Ureter (tissue), 1 donor: ENCODE data around the gene ADAMTS9. TPM values are rescaled to one million over a fixed set of nuclear protein-coding genes. Genes with fewer than 3 reads are reported as not detected.

Experiments
- DNase-seq: peaks from one replicate; pipeline ENCODE4 v3.0.0-alpha.2; 2020; ENCODE audit warnings: low spot score
- total RNA-seq: library from RNA; stranded (reverse); gene quantifications from one replicate; pipeline ENCODE4 v1.2.4, GENCODE V29; 2023
- donor health status: DM: yes; HTN: yes; CAD: no.

The ADAMTS9 gene
- total RNA-seq, 1 donor from 2014 or later = 153 TPM

- DNase-seq = peak; percentile 46
These were observed 2.4 kb downstream of the ADAMTS9 start for GRCh38 chr3:64685331-64685799.

- peak; percentile 68 for DNase-seq
These were observed 3.0 kb downstream of the ADAMTS9 start for GRCh38 chr3:64684715-64685261.

- no peak for DNase-seq
These were observed 6.0 kb downstream of the ADAMTS9 start for GRCh38 chr3:64681827-64682226.

GRCh38 chr3:64681015-64681414 is 6.8 kb downstream of the ADAMTS9 start:
- DNase-seq = no peak

DNA sequence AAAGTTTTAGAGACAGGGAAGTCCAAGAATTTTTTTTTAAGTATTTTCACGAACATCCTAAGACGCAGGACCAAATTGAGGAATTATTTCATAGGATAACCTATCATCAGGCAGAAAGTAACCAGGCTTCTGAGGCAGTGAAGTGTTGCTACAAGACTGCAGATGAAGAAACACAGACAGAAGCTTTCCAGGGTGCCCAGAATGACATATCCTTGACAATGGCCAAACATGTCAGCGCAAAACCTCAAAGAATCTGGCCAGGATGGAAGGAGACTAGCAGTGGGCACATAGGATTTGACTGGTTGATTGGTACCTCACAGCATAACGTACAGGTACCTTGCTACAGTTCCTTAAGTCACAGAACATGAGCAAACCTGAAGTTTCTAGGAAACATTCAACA is 7.5 kb downstream of the ADAMTS9 start:
- no peak for DNase-seq

DNA sequence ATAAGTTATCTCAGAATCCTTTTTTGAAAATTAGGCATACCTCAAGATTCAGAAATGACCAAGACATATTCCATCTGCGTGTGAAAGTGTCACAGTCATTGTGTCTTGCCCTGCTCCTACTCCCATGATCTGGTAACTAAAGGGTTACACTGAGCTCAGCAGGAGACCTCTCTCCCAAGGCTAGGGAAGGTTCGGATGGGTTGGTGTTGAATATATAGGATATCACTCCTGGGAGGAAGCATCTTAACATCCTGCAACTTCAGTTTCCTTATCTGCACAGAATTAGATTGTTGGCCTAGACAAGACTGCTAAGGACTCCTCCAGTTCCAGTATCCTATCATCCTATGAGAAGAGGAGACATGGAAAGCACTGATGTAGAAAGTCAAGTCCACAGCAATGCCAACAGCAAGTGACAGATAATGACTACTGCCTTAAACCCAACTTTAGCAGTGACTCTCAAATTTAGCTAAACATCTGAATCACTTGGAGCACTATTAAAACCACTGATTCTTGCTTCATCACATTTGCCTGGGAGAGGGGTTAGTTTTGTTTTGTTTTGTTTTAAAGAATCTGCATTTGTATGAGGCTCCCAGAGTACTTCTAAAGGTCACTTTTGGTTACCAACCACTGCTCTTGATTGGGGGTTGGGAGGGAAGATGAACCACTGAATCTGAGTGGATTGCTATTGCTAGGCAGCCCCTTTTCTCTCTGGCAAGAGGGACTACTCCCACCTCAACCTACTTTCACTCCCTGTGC is 9.7 kb downstream of the ADAMTS9 start:
- no peak for DNase-seq

- no peak for DNase-seq
These were observed 11.0 kb downstream of the ADAMTS9 start for GRCh38 chr3:64676831-64677230.

DNA sequence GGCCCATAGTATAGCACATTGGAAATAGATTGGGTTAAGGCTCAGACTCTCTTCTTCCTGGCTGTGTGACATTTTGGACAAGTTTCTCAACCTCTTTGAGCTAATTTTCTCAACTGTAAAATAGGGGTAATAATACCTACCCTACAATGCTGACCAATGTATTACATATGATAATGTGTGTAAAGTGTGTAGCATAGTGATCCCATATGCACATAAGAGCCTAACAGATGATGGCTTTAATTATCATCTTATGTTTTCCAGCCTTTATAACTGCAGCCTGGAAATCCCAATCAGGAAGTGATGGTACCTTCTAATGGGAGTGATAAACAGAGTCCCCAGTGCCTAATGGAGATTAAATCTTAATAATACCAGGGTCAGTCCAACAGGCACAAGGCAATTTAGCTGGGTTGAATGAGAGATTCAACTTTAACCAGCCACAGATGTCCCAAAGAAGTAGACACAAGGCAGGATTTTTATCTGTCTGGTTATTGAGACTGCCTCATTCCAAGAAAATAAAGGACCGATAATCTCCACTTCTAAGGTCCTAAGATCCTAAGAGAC is 12.0 kb downstream of the ADAMTS9 start:
- DNase-seq = no peak

GRCh38 chr3:64674591-64675076 is 13.2 kb downstream of the ADAMTS9 start:
- DNase-seq = no peak

DNA sequence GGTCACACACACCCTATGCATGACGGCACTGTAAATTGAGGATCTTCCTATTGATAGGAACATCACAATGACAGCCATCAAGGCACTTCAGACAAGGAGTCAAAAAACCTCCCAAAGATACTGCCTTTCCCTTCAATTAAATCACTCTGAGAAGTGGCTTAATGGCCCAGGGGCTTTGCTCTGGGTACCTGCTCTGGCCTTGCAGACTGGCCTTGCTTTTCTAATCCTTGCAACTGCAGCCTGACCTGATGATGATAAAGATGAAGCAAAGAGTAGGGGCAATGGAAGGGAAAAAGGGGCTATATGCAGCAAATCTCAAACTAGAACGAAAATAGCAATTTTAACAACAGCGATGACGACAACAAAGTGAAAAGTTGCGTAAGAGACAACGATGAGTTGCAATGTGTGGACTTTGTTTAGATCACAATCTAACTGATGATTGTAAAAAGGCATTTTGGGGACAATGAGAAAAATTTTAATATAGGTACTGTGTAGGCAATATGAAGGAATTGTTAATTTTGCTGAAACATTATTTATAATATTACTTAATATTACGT is 14.6 kb downstream of the ADAMTS9 start:
- DNase-seq = no peak

DNA sequence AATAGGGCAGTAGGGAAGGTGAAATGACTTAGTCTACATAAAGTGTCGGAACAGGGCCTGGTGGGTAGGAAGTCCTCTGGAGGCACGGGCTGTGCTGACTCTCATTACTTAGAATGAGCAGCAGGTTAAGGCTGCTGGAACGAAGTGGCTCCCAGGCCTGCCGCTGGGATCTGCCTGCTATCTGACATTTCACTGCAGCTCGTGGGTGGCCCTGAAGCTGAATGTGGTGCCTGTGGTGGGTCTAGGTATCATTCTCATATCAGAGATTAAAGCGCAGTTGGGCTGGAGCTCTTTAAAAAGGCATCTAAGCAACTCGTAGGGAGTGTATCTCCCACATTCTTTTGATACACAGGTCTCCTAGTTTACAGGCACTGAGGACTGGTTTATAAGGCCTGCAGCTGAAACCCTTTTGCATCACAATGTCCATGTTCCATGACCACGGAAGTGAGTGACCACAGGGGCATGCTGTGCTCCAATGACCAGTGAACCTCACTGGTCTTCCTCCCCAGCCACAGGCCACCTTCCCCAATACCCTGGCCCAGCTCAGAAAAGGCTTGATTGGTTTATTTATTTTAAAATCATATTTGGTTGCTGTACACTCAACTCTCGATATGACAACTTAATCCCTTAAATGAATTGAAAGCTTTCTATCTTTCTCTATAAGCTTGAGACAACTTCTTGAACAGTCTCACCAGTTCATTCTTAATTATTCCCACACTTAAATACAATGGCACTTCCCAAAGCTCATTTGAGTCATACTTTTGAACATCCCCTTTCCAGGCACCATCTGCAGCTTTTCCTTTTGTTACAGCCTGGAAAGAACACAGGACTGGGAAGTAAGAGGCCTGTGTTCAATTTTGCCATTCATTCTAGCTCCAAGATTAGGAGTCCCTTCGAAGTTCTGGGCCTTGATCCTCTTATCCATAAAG is 19.0 kb downstream of the ADAMTS9 start:
- DNase-seq = no peak

DNA sequence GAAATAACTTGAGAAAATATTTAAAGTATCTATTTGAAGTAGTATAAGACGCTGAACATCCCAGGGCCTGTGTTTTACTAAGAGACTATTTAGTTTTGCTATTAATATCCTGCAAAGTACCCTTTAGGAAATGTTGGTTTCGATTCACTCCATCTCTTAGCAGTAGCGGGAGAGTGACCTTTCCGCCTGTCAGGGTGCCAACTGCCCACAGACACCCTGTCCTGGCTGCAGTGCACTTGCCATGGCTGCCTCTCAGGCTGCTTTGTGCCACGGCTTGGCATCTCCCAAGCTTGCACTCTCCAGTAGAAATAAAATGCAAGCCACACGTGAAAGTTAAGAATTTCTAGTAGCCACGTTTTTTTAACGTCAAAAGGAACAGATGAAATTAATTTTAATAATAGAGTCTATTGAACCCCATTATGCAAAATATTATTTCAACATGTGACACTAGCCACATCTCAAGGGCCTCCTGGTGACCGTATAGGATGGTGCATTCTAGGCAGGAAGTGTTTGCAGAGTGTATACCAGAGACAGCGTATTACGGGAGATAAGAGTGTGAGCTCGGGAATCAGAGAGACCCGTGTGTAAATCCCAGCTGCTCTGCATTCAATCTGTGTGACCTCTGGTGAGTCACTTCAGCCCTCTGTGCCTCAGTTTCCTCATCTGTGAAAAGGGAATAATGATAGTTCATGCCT is 19.8 kb downstream of the ADAMTS9 start:
- DNase-seq = no peak

- no peak for DNase-seq
These were observed 20.7 kb downstream of the ADAMTS9 start for GRCh38 chr3:64667138-64667537.

GRCh38 chr3:64666171-64666588 is 21.6 kb downstream of the ADAMTS9 start:
- DNase-seq = no peak

DNA sequence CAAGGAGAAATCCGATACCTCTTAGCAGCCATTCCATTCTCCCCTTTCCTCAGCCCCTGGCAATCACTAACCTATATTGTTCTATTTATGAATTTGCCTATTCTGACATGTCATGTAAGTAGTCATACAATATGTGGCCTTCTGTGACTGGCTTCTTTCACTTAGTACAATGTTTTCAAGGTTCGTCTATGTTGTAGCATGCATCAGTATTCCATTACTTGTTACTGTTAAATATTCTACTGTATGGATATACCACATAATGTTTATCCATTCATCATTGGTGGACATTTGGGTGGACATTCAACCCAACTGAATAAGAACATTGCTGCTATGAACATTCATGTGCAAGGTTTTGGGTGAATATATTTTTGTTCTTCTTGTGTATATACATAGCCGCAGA is 23.4 kb downstream of the ADAMTS9 start:
- no peak for DNase-seq

- no peak for DNase-seq
These were observed 28.2 kb downstream of the ADAMTS9 start for GRCh38 chr3:64659617-64659978.

DNA sequence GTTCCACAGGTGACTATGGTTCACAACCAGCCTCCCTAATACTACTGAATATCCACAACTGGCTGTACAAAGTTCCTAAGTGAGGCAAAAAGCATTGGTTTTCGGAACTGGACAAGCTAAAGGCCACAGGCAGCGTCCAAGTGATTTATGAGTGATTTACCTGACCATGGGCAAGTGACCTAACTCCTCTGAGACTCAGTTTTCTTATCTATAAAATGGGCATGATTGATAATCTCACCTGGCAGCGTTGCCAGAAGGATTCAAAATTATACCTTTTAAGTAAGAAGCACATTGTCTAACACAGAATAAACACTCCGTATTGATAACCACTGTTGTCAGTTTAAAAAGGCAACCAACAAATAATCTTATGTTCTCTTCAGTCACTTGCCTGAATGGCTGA is 29.8 kb downstream of the ADAMTS9 start:
- no peak for DNase-seq

DNA sequence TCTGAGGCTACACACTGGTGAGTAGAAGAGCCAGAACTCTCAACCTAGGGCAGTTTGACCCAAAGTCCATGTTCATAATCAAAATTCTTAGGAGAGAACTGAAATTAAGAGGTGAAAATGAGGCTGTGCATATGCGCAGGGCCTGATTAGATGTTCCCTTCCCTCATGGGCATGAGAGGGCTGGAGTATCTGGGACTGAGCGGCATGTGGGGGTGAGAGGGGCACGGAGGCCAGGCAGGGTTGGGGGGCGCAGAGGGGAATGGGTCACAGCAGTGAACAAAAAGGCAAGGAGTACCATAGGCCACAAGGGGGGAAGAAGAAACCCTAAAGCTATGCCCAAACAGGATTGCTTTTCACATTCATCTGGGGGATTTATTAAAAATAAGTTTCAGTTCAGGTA is 31.3 kb downstream of the ADAMTS9 start:
- no peak for DNase-seq

DNA sequence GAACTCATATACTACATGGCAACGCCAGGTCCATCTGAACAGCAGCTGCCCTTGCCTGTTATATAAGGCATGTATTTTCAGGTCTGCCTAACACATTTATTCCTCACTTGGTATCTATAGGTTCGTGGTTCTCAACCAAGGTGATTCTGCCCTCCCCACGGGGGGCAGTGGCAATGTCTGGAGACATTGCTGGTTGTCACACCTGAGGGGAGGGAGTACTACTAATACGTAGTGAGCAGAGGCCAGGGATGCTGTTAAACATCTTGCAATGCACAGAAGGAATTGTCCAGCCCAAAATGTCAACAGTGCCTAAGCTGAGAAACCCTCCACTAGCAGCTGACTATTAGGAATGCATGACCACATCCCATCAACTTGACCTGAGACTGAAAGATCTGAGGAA is 32.6 kb downstream of the ADAMTS9 start:
- DNase-seq = no peak

DNA sequence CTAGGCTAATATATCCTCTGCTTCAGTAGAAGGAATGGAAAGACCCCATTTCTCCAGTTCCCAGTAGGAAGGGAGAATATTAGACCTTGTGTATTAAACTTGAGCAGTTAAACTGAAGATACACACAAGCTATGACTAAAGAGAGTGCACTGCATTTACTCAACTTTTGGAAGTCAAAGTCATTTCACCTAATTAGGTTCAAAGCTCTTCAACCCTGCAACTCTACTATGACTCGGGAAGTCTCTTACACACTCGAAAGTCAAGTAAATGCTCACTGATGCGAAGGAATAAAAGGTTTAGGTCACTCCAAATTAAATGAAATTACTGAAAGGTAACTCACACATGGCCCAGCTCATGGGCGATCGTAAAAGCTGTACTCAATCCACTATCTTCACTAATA is 33.8 kb downstream of the ADAMTS9 start:
- DNase-seq = no peak

DNA sequence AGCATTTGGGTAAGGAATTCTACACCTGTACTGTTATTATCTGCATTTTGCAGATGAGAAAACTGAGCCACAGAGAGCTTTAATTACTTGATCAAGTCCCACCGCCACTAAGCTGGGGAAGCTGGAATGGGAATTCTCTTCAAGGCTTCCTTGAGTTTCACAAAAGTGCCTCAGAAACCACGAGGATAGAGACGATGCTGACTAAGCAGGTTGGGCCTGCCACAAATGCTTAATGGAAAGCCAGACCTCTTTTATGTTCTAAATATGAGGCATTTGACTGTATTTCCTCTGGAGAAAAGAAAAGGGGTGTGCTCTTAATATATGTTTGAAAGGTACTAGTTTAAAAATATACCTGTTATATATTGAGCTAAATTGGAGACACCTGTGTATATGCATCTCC is 34.7 kb downstream of the ADAMTS9 start:
- DNase-seq = no peak
